GM12878 (cell line): Measurements from ENCODE around the gene EYS.

Source experiments
- DPF2 ChIP-seq: fragments of 450-650 bp; IDR thresholded peaks from 2 replicates; pipeline ENCODE4 v1.6.1; 2017; ENCODE audit warnings: mild to moderate bottlenecking
- EZH2 ChIP-seq: IDR thresholded peaks from 2 replicates; pipeline ENCODE4 v1.6.1; 2012; ENCODE audit warnings: low read depth, mild to moderate bottlenecking, control low read depth, inconsistent platforms, low read length, borderline replicate concordance; ENCODE audit not compliant: control insufficient read depth
- MXI1 ChIP-seq: fragments of 150-350 bp; IDR thresholded peaks from 2 replicates; pipeline ENCODE4 v1.6.1; 2011; ENCODE audit warnings: low read depth, mild to moderate bottlenecking, inconsistent platforms, low read length, improper control_type of control experiment
- POLR2A ChIP-seq: IDR thresholded peaks from 2 replicates; pipeline ENCODE4 v1.6.1; 2011; ENCODE audit warnings: low read depth, mild to moderate bottlenecking, low read length
- POLR2AphosphoS5 ChIP-seq: IDR thresholded peaks from 2 replicates; pipeline ENCODE4 v1.6.1; 2011; ENCODE audit warnings: mild to moderate bottlenecking, low read length, inconsistent platforms
- SP1 ChIP-seq: IDR thresholded peaks from one replicate; pipeline ENCODE4 v1.6.1; 2011; ENCODE audit warnings: low read depth, low read length
- SREBF1 ChIP-seq: IDR thresholded peaks from 2 replicates; pipeline ENCODE4 v1.6.1; 2012; ENCODE audit warnings: mild to moderate bottlenecking, low read length
- SUZ12 ChIP-seq: fragments of 200-600 bp; sonication (generic); IDR thresholded peaks from one replicate; pipeline ENCODE4 v1.6.1; 2018; ENCODE audit warnings: antibody characterized with exemption, mild to moderate bottlenecking; ENCODE audit not compliant: unreplicated experiment
- ZBED1 ChIP-seq: IDR thresholded peaks from 2 replicates; pipeline ENCODE4 v1.6.1; 2016; ENCODE audit warnings: borderline replicate concordance
- TF ChIP-seq, protein P1 (sequence below): fragments of 450-650 bp; IDR thresholded peaks from 2 replicates; pipeline ENCODE4 v1.6.1; 2017; ENCODE audit warnings: antibody characterized with exemption, mild to moderate bottlenecking, moderate library complexity
- TF ChIP-seq, protein P2 (sequence below), 3 experiments: IDR thresholded peaks in 2 of 3; conservative IDR thresholded peaks in 1 of 3; 2 replicates each; pipeline ENCODE4 v1.5.1; 2011; ENCODE audit warnings: low read depth in 3 of 3, low read length in 3 of 3, mild to moderate bottlenecking in 3 of 3, control low read depth in 2 of 3, moderate library complexity in 2 of 3, inconsistent platforms in 1 of 3, mixed read lengths in 1 of 3; ENCODE audit not compliant: control insufficient read depth in 2 of 3, insufficient read depth in 1 of 3; ENCODE audit errors: extremely low read depth in 1 of 3
- TF ChIP-seq, protein P3 (sequence below): fragments of 450-650 bp; IDR thresholded peaks from 2 replicates; pipeline ENCODE4 v1.6.1; 2017; ENCODE audit warnings: mild to moderate bottlenecking, moderate library complexity

DNA sequence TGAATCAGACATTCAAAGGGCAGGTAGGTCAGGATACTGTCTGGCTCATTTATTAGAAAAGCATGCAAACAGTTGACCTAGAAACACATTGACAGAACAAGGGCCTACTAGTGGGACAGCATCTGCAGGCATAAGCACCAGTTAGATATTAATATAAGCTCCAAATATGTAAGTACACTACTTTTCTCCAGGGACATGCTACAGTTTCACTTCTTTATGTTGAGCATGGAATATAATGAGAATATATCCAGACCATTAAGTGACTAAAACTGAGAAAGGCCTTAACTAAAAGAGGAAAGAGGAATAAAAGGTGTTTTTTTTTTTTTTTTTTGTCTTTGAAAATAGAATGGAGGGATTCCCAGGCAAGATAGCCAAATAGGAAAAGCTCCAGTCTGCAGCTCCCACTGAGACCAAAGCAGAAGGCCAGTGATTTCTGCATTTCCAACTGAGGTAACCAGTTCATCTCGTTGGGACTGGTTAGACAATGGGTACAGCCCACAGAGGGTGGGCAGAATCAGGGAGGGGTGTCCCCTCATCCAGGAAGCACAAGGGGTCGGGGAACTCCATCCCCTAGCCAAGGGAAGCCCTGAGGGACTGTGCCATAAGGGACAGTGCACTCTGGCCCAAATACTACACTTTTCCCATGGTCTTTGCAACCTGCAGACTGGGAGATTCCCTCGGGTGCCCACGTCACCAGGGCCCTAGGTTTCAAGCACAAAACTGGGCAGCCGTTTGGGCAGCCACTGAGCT is 1819.8 kb downstream of the EYS start:
- TF ChIP-seq, protein P1, sequence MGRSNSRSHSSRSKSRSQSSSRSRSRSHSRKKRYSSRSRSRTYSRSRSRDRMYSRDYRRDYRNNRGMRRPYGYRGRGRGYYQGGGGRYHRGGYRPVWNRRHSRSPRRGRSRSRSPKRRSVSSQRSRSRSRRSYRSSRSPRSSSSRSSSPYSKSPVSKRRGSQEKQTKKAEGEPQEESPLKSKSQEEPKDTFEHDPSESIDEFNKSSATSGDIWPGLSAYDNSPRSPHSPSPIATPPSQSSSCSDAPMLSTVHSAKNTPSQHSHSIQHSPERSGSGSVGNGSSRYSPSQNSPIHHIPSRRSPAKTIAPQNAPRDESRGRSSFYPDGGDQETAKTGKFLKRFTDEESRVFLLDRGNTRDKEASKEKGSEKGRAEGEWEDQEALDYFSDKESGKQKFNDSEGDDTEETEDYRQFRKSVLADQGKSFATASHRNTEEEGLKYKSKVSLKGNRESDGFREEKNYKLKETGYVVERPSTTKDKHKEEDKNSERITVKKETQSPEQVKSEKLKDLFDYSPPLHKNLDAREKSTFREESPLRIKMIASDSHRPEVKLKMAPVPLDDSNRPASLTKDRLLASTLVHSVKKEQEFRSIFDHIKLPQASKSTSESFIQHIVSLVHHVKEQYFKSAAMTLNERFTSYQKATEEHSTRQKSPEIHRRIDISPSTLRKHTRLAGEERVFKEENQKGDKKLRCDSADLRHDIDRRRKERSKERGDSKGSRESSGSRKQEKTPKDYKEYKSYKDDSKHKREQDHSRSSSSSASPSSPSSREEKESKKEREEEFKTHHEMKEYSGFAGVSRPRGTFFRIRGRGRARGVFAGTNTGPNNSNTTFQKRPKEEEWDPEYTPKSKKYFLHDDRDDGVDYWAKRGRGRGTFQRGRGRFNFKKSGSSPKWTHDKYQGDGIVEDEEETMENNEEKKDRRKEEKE, result no peak
- TF ChIP-seq, protein P2, sequence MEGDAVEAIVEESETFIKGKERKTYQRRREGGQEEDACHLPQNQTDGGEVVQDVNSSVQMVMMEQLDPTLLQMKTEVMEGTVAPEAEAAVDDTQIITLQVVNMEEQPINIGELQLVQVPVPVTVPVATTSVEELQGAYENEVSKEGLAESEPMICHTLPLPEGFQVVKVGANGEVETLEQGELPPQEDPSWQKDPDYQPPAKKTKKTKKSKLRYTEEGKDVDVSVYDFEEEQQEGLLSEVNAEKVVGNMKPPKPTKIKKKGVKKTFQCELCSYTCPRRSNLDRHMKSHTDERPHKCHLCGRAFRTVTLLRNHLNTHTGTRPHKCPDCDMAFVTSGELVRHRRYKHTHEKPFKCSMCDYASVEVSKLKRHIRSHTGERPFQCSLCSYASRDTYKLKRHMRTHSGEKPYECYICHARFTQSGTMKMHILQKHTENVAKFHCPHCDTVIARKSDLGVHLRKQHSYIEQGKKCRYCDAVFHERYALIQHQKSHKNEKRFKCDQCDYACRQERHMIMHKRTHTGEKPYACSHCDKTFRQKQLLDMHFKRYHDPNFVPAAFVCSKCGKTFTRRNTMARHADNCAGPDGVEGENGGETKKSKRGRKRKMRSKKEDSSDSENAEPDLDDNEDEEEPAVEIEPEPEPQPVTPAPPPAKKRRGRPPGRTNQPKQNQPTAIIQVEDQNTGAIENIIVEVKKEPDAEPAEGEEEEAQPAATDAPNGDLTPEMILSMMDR (IDR thresholded peaks at IDR 0.05 in 2 of 3, conservative IDR thresholded peaks at IDR 0.05 in 1 of 3; ENCODE audit: control insufficient read depth in 2 of 3, extremely low read depth in 1 of 3, insufficient read depth in 1 of 3, low read depth in 3 of 3, low read length in 3 of 3), result no peak
- no peak for TF ChIP-seq EZH2
- no peak for TF ChIP-seq SP1
- no peak for TF ChIP-seq SREBF1
- TF ChIP-seq POLR2AphosphoS5, result no peak
- no peak for TF ChIP-seq POLR2A
- TF ChIP-seq MXI1, result no peak
- TF ChIP-seq, protein P3, sequence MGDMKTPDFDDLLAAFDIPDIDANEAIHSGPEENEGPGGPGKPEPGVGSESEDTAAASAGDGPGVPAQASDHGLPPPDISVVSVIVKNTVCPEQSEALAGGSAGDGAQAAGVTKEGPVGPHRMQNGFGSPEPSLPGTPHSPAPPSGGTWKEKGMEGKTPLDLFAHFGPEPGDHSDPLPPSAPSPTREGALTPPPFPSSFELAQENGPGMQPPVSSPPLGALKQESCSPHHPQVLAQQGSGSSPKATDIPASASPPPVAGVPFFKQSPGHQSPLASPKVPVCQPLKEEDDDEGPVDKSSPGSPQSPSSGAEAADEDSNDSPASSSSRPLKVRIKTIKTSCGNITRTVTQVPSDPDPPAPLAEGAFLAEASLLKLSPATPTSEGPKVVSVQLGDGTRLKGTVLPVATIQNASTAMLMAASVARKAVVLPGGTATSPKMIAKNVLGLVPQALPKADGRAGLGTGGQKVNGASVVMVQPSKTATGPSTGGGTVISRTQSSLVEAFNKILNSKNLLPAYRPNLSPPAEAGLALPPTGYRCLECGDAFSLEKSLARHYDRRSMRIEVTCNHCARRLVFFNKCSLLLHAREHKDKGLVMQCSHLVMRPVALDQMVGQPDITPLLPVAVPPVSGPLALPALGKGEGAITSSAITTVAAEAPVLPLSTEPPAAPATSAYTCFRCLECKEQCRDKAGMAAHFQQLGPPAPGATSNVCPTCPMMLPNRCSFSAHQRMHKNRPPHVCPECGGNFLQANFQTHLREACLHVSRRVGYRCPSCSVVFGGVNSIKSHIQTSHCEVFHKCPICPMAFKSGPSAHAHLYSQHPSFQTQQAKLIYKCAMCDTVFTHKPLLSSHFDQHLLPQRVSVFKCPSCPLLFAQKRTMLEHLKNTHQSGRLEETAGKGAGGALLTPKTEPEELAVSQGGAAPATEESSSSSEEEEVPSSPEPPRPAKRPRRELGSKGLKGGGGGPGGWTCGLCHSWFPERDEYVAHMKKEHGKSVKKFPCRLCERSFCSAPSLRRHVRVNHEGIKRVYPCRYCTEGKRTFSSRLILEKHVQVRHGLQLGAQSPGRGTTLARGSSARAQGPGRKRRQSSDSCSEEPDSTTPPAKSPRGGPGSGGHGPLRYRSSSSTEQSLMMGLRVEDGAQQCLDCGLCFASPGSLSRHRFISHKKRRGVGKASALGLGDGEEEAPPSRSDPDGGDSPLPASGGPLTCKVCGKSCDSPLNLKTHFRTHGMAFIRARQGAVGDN, result no peak
- TF ChIP-seq DPF2, result peak; percentile 34; the same call in 1 of the 2 replicates
- no peak for TF ChIP-seq ZBED1
- TF ChIP-seq SUZ12, result no peak
